Pancreas (tissue), 10 donors: ENCODE results near the gene PAX5. TPM values are rescaled to one million over a fixed set of nuclear protein-coding genes. Genes with fewer than 3 reads are reported as not detected.

Experiments
- ATAC-seq, 4 donors: fragments of 200-7000 bp; cut with Tn5 transposase; one replicate each; pipeline versions ENCODE4 v1.8.0 to v1.9.1; 2020; ENCODE audit warnings: mild to moderate bottlenecking in 4 of 4, moderate library complexity in 4 of 4
- DNase-seq, 6 donors: peaks; one replicate each; pipeline ENCODE4 v3.0.0-alpha.2; 2020
- FAIRE-seq: peaks from 2 replicates; lab custom pipeline; 2012; peaks lifted over from hg19 to GRCh38; lab: Jason Lieb, UNC
- H3K27ac ChIP-seq, 4 donors: fragments of 200-600 bp; sonication (generic); 1 replicate in 3 of 4; 2 replicates in 1 of 4; pipeline versions ENCODE4 v1.5.0 to v1.8.0; 2020
- H3K27me3 ChIP-seq, 4 donors: fragments of 200-600 bp; one replicate each; pipeline ENCODE4 v1.8.0; 2021
- H3K36me3 ChIP-seq, 3 donors: fragments of 200-600 bp; sonication (generic) in 1 of 3; one replicate each; pipeline versions ENCODE4 v1.5.0 to v1.8.0; 2020 to 2021
- H3K4me1 ChIP-seq, 3 donors: fragments of 200-600 bp; one replicate each; pipeline ENCODE4 v1.8.0; 2021
- H3K4me3 ChIP-seq, 4 donors: fragments of 200-600 bp; sonication (generic) in 2 of 4; one replicate each; pipeline versions ENCODE4 v1.5.0 to v1.8.0; 2020 to 2021
- H3K9me3 ChIP-seq, 4 donors: fragments of 200-600 bp; one replicate each; pipeline ENCODE4 v1.8.0; 2021
- WGBS, 2 donors: extraction: QIAGEN DNeasy Blood & Tissue Kit; methylation state at CpG; one replicate each; pipeline ENCODE4 v1.1.7; 2013; 5-methylcytosine and 5-hydroxymethylcytosine counted together
- intact Hi-C, 3 donors: fragments of 100-400 bp; cut with DNase I; formaldehyde crosslinking; loops; one replicate each; pipeline versions ENCODE4 v1.11.1 to v1.14.2; 2022
- polyA plus RNA-seq, 2 donors: library from polyadenylated mRNA; stranded (reverse); fragments of 200-250 nt; gene quantifications; one replicate each; pipeline ENCODE4 v1.2.3, GENCODE V29; 2013
- total RNA-seq, 6 donors: library from RNA; stranded (reverse); fragmentation: NEBNext Ultra II Directional in 4 of 6; extraction: Animal tissue kit (Norgen Biotek cat#: 25700) in 4 of 6; gene quantifications; one replicate each; pipeline versions ENCODE4 v1.2.1 to v1.2.4, GENCODE V29; 2021 to 2023
- TF ChIP-seq, protein P1 (sequence below), 4 donors: fragments of 200-600 bp; sonication (generic) in 3 of 4; IDR thresholded peaks; one replicate each; pipeline versions ENCODE4 v1.5.0 to v1.8.0; 2021; ENCODE audit warnings: antibody characterized with exemption in 4 of 4
- donor health status: healthy with polysubstance abuse.
- donor health status: DM: no; HTN: no; CAD: no; lungs with moderate emphysema.
- donor health status: DM: no; HTN: no; CAD: no.
- donor health status: control.
- donor health status: control.
- donor health status: Bipolar disorder and iron deficiency.
- donor health status: DM: yes; HTN: yes; CAD: no.
- donor health status: DM: no; HTN: no; CAD: no.
- donor health status: DM: no; HTN: no; CAD: no.
- donor health status: DM: yes; HTN: yes; CAD: no.

The PAX5 gene
- total and polyA plus RNA-seq, 8 donors: under 0.01 to 0.35 (median 0.28) TPM; not detected in 1

DNA sequence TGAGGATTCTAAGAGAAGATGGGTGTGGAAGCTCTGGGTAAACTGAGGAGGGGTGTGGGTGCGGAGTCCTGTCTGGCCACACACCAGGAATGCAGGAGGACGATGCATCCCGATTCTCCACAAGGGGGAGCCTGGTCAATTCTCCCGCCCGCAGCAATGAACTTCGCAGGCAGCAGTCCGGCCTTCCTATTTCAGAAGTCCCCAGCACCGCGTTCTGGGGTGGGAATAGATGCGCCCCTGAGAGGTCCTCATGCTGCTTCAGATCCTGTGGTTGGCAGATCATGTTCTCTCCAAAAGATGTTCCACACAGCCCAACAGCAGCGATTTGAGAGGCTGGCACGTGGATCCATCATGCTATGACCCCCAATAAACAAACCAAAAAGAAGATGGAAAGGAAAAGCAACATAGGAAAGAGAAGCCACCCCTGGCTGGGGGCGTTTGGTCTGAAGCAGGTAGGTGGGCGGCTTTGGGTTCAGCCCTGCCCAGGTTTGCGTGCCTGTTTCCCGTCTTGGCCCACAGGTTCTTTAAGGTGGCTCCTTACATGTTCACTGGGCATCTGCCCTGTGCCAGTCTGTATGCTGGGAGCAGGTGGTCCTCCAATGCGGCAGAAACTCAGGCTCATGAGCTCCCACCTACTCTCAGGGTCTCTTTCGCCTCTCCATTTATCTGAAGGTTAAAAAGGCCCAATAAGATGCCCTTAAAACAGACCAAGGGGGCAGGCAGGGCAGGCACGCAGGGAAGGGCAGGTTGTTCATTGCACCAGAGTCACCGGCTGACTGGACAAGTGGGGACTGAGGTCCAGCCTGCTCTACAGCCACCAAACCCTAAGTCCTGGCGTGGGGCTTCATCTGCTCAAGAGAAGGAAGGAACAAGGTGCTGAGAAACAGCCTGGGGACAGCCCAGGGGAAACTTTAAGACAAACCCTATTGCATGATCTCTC lies 171.6 kb downstream of the PAX5 start:
- H3K27ac ChIP-seq: no peak overlapping the region
- WGBS, 2 donors: 43% methylated on average over 21 of the region's 21 CpGs
- no peaks in the 10 kb centered on the region for H3K27me3 ChIP-seq
- intact Hi-C loops: no loop called here
- FAIRE-seq: no peak
- DNase-seq: peak in 4 of 6 donors; percentile 19 to 74 (median 53)
- no peaks in the 10 kb centered on the region for H3K9me3 ChIP-seq
- H3K4me1 ChIP-seq: no peaks in the 10 kb centered on the region
- H3K36me3 ChIP-seq: no peaks in the 10 kb centered on the region
- H3K4me3 ChIP-seq: no peak overlapping the region
- peak in 3 of 4 donors; percentile 63 to 81 (median 81) for ATAC-seq
- TF ChIP-seq, protein P1, sequence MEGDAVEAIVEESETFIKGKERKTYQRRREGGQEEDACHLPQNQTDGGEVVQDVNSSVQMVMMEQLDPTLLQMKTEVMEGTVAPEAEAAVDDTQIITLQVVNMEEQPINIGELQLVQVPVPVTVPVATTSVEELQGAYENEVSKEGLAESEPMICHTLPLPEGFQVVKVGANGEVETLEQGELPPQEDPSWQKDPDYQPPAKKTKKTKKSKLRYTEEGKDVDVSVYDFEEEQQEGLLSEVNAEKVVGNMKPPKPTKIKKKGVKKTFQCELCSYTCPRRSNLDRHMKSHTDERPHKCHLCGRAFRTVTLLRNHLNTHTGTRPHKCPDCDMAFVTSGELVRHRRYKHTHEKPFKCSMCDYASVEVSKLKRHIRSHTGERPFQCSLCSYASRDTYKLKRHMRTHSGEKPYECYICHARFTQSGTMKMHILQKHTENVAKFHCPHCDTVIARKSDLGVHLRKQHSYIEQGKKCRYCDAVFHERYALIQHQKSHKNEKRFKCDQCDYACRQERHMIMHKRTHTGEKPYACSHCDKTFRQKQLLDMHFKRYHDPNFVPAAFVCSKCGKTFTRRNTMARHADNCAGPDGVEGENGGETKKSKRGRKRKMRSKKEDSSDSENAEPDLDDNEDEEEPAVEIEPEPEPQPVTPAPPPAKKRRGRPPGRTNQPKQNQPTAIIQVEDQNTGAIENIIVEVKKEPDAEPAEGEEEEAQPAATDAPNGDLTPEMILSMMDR (IDR thresholded peaks at IDR 0.05): peak in 3 of 4 donors; percentile 39 to 54 (median 45)

DNA sequence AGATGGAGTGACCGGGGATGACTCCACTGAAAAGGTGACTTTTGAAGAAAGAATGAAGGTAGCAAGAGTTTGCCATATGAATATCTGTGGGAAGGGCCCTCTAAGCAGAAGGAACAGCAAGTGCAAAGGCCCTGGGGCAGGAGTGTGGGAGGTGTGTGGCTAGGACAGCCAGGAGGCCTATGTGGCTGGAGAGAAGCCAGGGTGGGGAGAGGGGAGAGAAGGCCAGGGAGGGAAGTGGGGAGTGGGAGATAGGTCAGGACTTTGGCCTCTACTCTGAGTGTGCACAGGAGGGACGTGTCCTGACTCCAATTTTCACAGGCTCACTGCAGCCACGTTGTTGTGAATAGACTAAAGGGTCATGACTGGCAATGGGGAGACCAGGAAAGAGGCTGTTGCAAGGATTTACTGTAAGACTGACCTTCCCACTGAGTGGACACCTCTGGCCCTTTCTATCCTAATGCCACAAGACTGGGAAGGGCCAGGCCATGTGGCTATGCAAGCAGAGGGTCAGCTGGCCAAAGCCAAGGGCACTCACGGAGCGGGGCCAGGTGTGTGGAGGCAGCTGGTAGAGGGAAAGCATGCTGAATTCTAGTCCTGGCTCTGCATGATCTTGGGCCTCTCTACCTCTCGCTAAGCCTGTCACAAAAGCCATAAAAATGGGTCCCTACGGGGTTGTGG lies 172.4 kb downstream of the PAX5 start:
- H3K36me3 ChIP-seq: no peaks in the 10 kb centered on the region
- no peaks in the 10 kb centered on the region for H3K9me3 ChIP-seq
- H3K4me1 ChIP-seq: no peaks in the 10 kb centered on the region
- intact Hi-C loops: no loop called here
- WGBS, 2 donors: 47 to 53% methylated on average over 7 of the region's 7 CpGs
- ATAC-seq (peak in 1 of 4 donors; percentile 12), FAIRE-seq (no peak), DNase-seq (peak in 1 of 6 donors; percentile 42)
- no peaks in the 10 kb centered on the region for H3K27me3 ChIP-seq
- no peak overlapping the region for H3K4me3 ChIP-seq
- TF ChIP-seq, protein P1 (IDR thresholded peaks at IDR 0.05): no peak
- no peak overlapping the region for H3K27ac ChIP-seq

DNA sequence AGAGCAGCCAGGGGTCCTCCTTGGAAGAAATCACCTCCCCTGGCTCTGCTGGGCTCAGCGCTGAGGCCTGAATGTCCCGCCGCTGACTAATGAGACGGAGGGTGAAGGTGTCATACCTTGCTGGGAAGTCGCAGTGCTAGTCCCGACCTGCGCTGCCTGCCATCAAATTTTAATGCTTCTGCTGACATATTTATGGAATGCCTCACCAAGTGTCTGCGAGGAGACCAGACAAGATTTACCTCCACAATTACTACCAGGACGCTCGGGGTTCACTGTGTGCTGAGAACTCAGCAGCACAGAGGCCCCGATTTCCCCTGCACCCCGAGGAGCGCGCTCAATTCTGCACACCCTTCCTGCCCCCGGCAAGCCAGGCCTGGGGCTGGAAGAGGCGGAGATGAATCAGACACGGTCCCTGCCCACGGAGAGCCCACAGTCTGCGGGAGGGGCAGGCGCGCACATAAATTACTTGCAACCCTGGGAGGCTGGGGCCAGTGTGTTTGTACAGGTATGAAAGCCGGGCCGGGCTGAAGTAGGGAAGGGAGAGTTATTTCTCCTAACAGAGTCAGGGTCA lies 175.2 kb downstream of the PAX5 start:
- ATAC-seq: no peak
- Histone ChIP-seq H3K9me3 (no peaks in the 10 kb centered on the region), H3K4me1 (no peaks in the 10 kb centered on the region), H3K27me3 (no peaks in the 10 kb centered on the region), H3K27ac (no peak overlapping the region), H3K4me3 (no peak overlapping the region), H3K36me3 (no peaks in the 10 kb centered on the region)
- 70 to 74% methylated on average over 23 of the region's 23 CpGs for WGBS, 2 donors
- DNase-seq: peak in 1 of 6 donors; percentile 29
- FAIRE-seq: no peak
- TF ChIP-seq, protein P1 (IDR thresholded peaks at IDR 0.05): no peak
- intact Hi-C loops: no loop called here

DNA sequence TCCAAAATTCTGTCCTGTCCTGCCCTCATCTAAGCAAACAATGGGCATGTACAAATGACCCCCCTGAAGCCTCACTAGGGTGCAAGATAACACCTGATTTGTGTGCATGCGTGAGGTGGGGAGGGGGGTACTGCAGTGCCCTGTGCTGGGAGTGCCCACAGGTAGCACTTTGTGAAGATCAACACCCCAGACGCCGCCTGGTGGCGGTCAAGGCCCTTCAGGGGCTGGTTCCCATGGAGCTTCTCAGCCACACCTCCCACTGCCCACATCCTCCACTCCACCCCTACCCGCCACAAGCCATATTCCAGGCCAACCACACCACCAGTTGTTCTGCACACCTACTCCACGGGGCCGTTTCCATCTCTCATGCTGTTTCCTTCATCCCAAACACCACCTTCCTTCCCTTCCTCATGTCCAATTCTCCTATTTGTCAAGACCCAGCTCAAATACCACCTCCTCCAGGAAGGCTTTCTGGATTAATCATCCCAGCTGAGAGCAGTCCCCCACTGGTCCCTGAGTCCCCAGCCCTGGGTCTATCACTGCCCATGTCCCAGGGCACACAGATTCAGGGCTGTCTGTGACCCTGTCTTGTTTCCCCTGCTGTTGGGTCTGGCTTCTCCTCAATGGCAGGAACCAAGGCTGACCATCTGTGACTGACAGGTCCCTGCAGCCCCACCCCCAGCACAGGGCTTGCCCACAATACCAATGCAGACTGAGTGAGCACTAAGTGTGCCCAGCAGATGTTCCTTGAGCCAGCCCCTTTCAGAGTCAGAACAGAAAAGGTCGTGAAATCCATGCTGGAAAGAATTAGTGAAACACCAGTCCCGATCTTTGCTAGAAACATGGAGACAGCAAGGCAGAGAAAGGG lies 178.4 kb downstream of the PAX5 start:
- ATAC-seq (peak in 2 of 4 donors; percentile 28 to 34), FAIRE-seq (no peak), DNase-seq (peak in 1 of 6 donors; percentile 26)
- TF ChIP-seq, protein P1 (IDR thresholded peaks at IDR 0.05): no peak
- no peaks in the 10 kb centered on the region for H3K9me3 ChIP-seq
- no peaks in the 10 kb centered on the region for H3K27me3 ChIP-seq
- H3K27ac ChIP-seq: no peak overlapping the region
- H3K4me3 ChIP-seq: no peak overlapping the region
- H3K36me3 ChIP-seq: no peaks in the 10 kb centered on the region
- no peaks in the 10 kb centered on the region for H3K4me1 ChIP-seq
- intact Hi-C loops: no loop called here
- WGBS, 2 donors: 47 to 57% methylated on average over 9 of the region's 9 CpGs
